Stimulated activated effector memory CD8-positive, alpha-beta T cell treated with anti-CD3 and anti-CD28 coated beads, Interleukin-12 subunit alpha, Interleukin-12 subunit beta, amount 100 ng/mL, for 72 hours (primary cell): ENCODE results near the gene LIPN.

Source experiments
- ATAC-seq: fragments of 150-1000 bp; cut with Tn5 transposase; 2 replicates; pipeline ENCODE4 v1.10.0; 2021
- DNase-seq, 2 donors: peaks; one replicate each; pipeline ENCODE4 v3.0.0; 2021 to 2022; ENCODE audit warnings: low spot score in 2 of 2
- H3K27ac Mint-ChIP-seq: one replicate; pipeline ENCODE4 v1.8.0; 2022; ENCODE audit warnings: mild to moderate bottlenecking, mixed read lengths
- H3K36me3 Mint-ChIP-seq: one replicate; pipeline ENCODE4 v1.8.0; 2022; ENCODE audit warnings: mild to moderate bottlenecking, mixed read lengths
- H3K4me1 Mint-ChIP-seq: one replicate; pipeline ENCODE4 v1.8.0; 2022; ENCODE audit warnings: mixed read lengths
- H3K4me3 Mint-ChIP-seq: one replicate; pipeline ENCODE4 v1.8.0; 2022; ENCODE audit warnings: mild to moderate bottlenecking, mixed read lengths
- H3K9me3 Mint-ChIP-seq: one replicate; pipeline ENCODE4 v1.8.0; 2022; ENCODE audit warnings: mixed read lengths

Gene LIPN

DNA sequence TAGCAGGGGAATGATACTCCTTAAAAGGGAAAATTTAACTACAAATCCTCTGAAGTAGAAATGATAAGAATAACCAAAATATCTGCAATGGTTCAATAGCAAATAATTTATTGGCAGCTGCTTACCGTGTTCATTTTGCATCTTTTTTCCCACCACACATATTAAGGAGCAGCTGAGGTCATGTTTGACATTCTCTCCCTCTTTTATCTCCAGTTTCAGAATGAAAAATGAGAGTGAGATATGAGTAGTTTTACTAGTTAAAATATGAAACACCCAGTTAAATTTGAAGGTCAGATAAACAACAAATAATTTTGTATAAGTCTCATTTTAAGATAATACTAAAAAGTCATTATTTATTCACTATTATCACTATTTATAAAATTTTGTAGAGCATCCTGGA is 3.1 kb downstream of the LIPN start:
- ATAC-seq, result no peak
- DNase-seq, result no peak
- Mint-ChIP-seq H3K4me3 (no peak overlapping the region), H3K36me3 (no peaks in the 10 kb centered on the region), H3K9me3 (no peaks in the 10 kb centered on the region), H3K4me1 (peaks cover 7% of the 10 kb centered on the region), H3K27ac (no peak overlapping the region)

- ATAC-seq (no peak), DNase-seq (no peak)
- Mint-ChIP-seq H3K4me1 (peaks cover 7% of the 10 kb centered on the region), H3K27ac (no peak overlapping the region), H3K36me3 (no peaks in the 10 kb centered on the region), H3K4me3 (no peak overlapping the region), H3K9me3 (no peaks in the 10 kb centered on the region)
Measured at GRCh38 chr10:88763441-88763840, 3.6 kb downstream of the LIPN start.

- ATAC-seq (no peak), DNase-seq (no peak)
- Mint-ChIP-seq H3K36me3 (no peaks in the 10 kb centered on the region), H3K27ac (no peak overlapping the region), H3K4me1 (peaks cover 7% of the 10 kb centered on the region), H3K4me3 (no peak overlapping the region), H3K9me3 (no peaks in the 10 kb centered on the region)
Measured at GRCh38 chr10:88764110-88764509, 4.3 kb downstream of the LIPN start.

DNA sequence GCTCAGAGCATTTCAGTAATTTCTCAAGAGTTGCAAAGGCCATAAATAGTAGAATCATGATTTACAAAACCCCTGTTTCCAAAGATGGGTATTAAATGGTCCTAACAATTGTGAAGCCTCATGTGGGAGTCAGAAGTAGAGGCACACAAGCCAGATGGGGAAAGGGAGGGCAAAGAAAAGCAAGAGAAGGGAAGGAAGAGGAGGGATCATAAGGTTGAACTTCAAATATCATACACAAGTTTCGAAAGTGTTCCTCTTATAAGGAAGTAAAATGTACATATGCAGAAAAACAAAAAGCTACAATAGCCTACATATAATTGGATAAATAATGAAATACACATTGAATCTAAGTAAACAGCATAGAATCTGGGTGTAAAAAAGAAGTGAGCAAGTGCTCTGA is 6.0 kb downstream of the LIPN start:
- no peak for DNase-seq
- ATAC-seq, result no peak
- Mint-ChIP-seq H3K4me1 (no peaks in the 10 kb centered on the region), H3K36me3 (no peaks in the 10 kb centered on the region), H3K4me3 (no peak overlapping the region), H3K27ac (no peak overlapping the region), H3K9me3 (no peaks in the 10 kb centered on the region)

- Mint-ChIP-seq H3K27ac (no peak overlapping the region), H3K4me1 (no peaks in the 10 kb centered on the region), H3K9me3 (no peaks in the 10 kb centered on the region), H3K36me3 (no peaks in the 10 kb centered on the region), H3K4me3 (no peak overlapping the region)
- ATAC-seq (no peak), DNase-seq (no peak)
Measured at GRCh38 chr10:88769384-88769783, 9.6 kb downstream of the LIPN start.

DNA sequence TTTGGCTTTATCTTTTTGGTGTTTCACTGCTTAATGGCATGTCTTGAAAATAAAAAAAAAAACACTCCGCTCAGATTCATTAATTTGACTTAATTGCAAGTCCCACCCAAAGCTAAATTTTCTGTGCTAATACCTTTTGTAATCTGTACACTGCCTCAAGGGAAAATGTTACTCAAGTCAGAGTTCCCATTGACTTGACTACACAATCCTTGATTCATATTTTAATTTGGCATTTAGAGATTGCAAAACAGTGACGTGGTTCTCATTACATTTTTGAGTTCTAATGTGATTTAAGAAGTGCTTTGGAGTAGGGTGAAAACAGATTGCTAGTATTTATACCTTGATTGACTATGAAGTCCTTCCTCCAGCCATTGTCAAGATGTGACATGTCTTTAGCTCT is 21.4 kb downstream of the LIPN start:
- ATAC-seq, result no peak
- no peaks in the 10 kb centered on the region for H3K9me3 Mint-ChIP-seq
- H3K27ac Mint-ChIP-seq, result no peak overlapping the region
- H3K4me1 Mint-ChIP-seq, result no peaks in the 10 kb centered on the region
- H3K36me3 Mint-ChIP-seq, result no peaks in the 10 kb centered on the region
- H3K4me3 Mint-ChIP-seq, result no peak overlapping the region
- DNase-seq, result no peak

GRCh38 chr10:88782222-88782621 is 22.4 kb downstream of the LIPN start:
- no peaks in the 10 kb centered on the region for H3K9me3 Mint-ChIP-seq
- H3K4me1 Mint-ChIP-seq, result no peaks in the 10 kb centered on the region
- H3K4me3 Mint-ChIP-seq, result no peak overlapping the region
- H3K36me3 Mint-ChIP-seq, result no peaks in the 10 kb centered on the region
- no peak overlapping the region for H3K27ac Mint-ChIP-seq
- ATAC-seq, result no peak
- no peak for DNase-seq

GRCh38 chr10:88783724-88784123 is 23.9 kb downstream of the LIPN start:
- no peaks in the 10 kb centered on the region for H3K36me3 Mint-ChIP-seq
- H3K27ac Mint-ChIP-seq, result no peak overlapping the region
- H3K4me1 Mint-ChIP-seq, result no peaks in the 10 kb centered on the region
- no peak for DNase-seq
- no peaks in the 10 kb centered on the region for H3K9me3 Mint-ChIP-seq
- no peak overlapping the region for H3K4me3 Mint-ChIP-seq
- ATAC-seq, result no peak

- no peaks in the 10 kb centered on the region for H3K4me1 Mint-ChIP-seq
- H3K27ac Mint-ChIP-seq, result no peak overlapping the region
- H3K36me3 Mint-ChIP-seq, result no peaks in the 10 kb centered on the region
- H3K9me3 Mint-ChIP-seq, result no peaks in the 10 kb centered on the region
- ATAC-seq (no peak), DNase-seq (no peak)
- no peak overlapping the region for H3K4me3 Mint-ChIP-seq
Measured at GRCh38 chr10:88786032-88786770, 26.4 kb downstream of the LIPN start.

DNA sequence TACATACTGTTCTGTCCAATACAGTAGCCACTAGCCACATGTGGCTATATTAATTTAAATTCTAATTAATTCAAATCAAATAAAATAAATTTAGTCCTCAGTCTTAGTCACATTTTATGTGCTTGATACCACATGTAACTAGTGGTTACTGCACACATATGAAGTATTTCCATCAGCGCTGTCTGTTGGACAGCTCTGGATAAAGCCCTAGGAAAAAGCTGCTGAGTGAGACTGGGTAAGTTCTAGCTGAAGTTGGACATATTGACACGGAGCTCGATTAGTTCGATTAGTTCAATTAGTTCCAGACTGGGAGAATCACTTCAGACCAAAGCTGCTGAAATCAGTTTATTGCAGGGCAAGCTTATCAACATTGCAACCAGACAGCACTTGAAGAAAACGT is 27.6 kb downstream of the LIPN start:
- DNase-seq, result no peak

GRCh38 chr10:88788924-88789323 is 29.1 kb downstream of the LIPN start:
- H3K27ac Mint-ChIP-seq, result no peak overlapping the region
- H3K4me1 Mint-ChIP-seq, result peaks cover 18% of the 10 kb centered on the region
- H3K36me3 Mint-ChIP-seq, result peaks cover 1% of the 10 kb centered on the region
- H3K9me3 Mint-ChIP-seq, result no peaks in the 10 kb centered on the region
- ATAC-seq (no peak), DNase-seq (no peak)
- H3K4me3 Mint-ChIP-seq, result no peak overlapping the region

More for the DNA sequence above, 27.6 kb downstream of the LIPN start:
- Mint-ChIP-seq H3K27ac (no peak overlapping the region), H3K9me3 (no peaks in the 10 kb centered on the region), H3K4me1 (peaks cover 3% of the 10 kb centered on the region), H3K36me3 (no peaks in the 10 kb centered on the region), H3K4me3 (no peak overlapping the region)
- ATAC-seq, result no peak

- Mint-ChIP-seq H3K36me3 (peaks cover 5% of the 10 kb centered on the region), H3K9me3 (no peaks in the 10 kb centered on the region), H3K27ac (no peak overlapping the region), H3K4me3 (no peak overlapping the region), H3K4me1 (peaks cover 23% of the 10 kb centered on the region)
- ATAC-seq (no peak), DNase-seq (no peak)
Measured at GRCh38 chr10:88791924-88792323, 32.1 kb downstream of the LIPN start.

DNA sequence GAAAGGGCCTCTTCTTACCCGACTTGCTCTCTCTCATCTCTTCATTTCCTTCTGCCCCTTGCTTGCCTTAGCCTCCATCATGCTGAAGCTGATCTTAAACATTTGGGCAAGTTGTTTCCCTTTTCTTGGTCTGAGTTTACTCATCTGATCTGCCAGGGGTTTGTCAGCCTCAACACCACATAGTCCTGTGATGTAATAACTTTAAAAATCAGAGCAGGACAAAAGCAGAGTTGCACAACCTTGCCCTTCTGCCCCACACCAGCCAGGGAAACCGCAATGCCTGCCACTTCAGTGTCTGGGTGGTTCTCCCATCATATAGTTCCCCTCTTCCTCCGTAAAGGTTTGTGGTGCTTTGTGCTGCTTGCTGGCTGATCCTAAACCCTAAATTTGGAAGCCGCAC is 32.8 kb downstream of the LIPN start:
- Mint-ChIP-seq H3K36me3 (peaks cover 5% of the 10 kb centered on the region), H3K4me3 (no peak overlapping the region), H3K9me3 (no peaks in the 10 kb centered on the region), H3K27ac (no peak overlapping the region), H3K4me1 (peaks cover 23% of the 10 kb centered on the region)
- DNase-seq, result no peak
- peak; percentile 85 for ATAC-seq

DNA sequence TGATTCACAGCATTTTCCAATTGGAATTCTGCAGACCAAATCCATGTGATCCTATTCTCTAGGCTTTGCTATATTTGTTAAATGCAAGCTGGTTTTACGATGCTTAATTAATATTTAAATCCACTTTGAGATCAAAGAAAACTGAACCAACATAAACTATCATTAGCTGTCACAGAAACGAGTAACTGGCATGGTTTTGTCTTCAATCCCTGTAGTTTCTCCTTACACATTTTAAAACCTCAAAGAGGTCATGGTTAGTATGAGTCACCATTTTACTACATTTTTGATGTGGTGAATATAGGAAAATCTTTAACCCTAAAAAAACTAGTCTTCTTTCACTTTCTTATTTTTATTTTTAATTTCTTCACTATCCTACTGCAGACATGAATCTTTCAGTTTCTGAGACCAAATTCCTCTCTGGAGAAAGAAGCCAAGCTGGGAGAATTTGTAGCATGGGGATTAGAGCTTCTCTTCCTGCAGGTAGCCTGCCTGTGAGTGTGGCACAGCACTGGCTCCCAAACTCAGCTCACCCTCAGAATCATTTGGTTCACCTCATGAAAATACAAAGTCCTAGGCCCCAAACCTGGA is 34.0 kb downstream of the LIPN start:
- Mint-ChIP-seq H3K4me3 (no peak overlapping the region), H3K9me3 (no peaks in the 10 kb centered on the region), H3K36me3 (peaks cover 5% of the 10 kb centered on the region), H3K27ac (peak overlapping the region; percentile 50), H3K4me1 (peaks cover 23% of the 10 kb centered on the region)
- ATAC-seq, result peak; percentile 88
- DNase-seq, result no peak

DNA sequence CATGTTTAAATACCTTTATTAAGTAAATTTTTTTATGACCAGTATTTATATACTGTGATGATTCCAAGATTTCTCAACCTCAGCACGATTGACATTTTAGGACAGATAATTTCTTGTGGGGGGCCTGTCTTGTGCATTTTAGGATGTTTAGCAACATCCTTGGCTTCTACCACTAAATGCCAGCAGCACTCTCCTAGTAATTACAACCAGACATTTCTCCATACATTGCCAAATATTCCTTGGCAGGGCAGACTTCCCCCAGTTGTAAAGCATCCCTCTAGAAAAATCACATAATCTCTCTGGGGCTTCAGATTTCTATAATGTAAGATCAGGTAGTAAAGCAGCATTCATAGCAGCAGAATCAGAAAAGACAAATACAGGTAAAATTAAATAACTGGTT is 34.9 kb downstream of the LIPN start:
- no peak overlapping the region for H3K27ac Mint-ChIP-seq
- H3K9me3 Mint-ChIP-seq, result no peaks in the 10 kb centered on the region
- no peak for DNase-seq
- H3K4me3 Mint-ChIP-seq, result no peak overlapping the region
- peaks cover 23% of the 10 kb centered on the region for H3K4me1 Mint-ChIP-seq
- no peak for ATAC-seq
- H3K36me3 Mint-ChIP-seq, result peaks cover 5% of the 10 kb centered on the region
